CD1c-positive myeloid dendritic cell (primary cell): ENCODE data around the gene COX6A1.
"Not testable (repeated sequence)": the region's sequence is repeated elsewhere in the genome, so short reads cannot be mapped to it uniquely, and the experiment has no call there.

Source experiments
- DNase-seq: peaks from one replicate; pipeline ENCODE4 v3.0.0-alpha.2; 2016; ENCODE audit errors: extremely low spot score

The COX6A1 gene

GRCh38 chr12:120428597-120429229 is 9.2 kb upstream of the COX6A1 start:
- DNase-seq = no peak

GRCh38 chr12:120429368-120429767 is 8.5 kb upstream of the COX6A1 start:
- no peak for DNase-seq

GRCh38 chr12:120432772-120433525 is 5.0 kb upstream of the COX6A1 start:
- DNase-seq = no peak

- DNase-seq = peak; percentile 6
These were observed 734 bp downstream of the COX6A1 start for GRCh38 chr12:120438495-120439198.

GRCh38 chr12:120439646-120440247 is 1.8 kb downstream of the COX6A1 start:
- DNase-seq = peak; percentile 74

DNA sequence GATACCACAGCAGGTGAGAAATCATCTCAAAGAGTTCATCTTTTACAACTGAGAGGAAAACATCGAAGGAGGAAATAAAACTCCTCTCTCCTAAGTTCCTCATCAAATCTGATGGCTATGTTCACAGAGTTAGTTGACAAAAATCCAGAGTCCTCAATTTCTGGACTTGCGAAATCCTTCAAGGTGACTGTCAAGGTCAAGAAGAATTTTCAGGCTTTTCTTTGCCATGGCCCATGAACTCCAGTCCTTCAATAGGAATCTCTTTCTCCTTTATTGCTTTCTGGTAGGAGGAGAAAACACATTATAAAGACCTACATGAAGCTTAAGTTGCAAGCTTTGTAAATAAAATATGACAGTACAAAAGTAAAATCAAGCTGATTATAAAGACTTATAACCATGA is 6.8 kb downstream of the COX6A1 start:
- DNase-seq = no peak

- peak; percentile 94 for DNase-seq
These were observed 8.3 kb downstream of the COX6A1 start, which contains the start of the genes GATC and TRIAP1 for GRCh38 chr12:120445911-120446843. Gene GATC, plus strand, starts transcription at chr12:120446444. Its CDS starts 37 bp downstream, at chr12:120446481. Gene TRIAP1, minus strand, starts transcription at chr12:120446384. Its CDS starts 12 bp downstream, at chr12:120446372.

DNA sequence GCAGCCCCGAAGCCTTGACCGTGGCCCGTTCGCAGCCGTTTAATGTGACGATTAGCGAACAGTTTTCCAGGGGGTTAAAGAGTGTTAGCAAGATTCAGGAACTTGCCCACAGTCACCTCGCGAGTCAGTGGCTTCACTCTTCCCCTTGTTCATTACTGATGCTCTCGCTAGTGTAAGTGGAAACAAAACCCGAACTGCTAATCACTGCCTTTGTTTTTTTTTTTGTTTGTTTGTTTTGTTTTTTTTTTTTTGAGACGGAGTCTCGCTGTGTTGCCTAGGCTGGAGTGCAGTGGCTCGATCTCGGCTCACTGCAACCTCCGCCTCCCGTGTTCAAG is 8.9 kb downstream of the COX6A1 start:
- peak; percentile 15 for DNase-seq

GRCh38 chr12:120447992-120448391 is 10.1 kb downstream of the COX6A1 start:
- no peak for DNase-seq

- not testable (repeated sequence) for DNase-seq
These were observed 14.6 kb downstream of the COX6A1 start for GRCh38 chr12:120452524-120452923.

DNA sequence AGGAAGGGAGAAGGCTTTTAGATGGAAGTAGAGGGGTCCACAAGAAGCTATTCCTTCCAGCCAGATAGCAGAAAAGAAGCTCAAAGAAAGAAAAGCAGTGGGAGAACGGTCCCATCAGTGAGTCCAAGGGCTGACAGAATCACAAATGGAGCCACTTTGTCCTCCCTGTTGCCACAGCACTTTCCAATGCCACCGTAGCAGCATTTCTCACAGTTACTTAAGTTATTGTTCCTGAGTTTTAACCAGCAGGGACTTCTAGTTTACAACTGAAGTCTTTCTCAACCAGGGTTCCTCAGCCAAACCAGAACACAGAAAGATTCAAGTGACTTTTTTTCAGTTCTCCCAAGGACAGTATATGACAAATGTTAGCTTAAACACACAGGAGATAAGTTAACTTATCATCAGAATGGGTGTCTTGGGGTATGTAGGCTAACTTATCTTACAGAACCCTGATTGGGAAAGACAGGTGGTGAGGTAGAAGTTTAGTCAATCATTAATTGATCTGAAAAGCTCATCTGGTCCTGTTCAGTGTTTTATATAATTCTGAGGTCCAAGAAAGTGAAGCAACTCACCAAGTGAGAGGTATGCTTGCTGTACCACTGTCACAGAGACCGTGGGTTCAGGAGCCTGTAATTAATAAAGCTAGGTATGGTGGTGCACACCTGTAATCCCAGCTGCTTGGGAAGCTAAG is 15.3 kb downstream of the COX6A1 start:
- DNase-seq = no peak

DNA sequence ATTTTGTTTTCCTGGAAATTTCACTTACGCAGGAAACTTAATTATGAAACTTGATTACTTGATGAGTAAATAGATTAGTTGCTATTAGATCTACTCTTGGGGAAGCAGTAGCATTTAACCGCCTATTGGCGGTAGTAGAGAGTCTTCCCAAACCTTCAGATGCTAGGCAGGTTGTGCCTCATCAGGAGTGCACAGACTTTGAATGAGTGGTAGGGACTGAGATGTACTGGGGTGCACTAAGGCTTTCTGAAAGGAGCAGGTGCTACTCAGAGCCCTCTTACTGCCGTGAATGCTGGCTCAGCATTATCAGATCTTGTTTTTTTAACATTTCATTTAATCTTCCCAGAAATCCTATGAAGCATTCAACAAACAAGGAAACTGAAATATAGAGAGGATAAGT is 16.1 kb downstream of the COX6A1 start:
- DNase-seq = peak; percentile 53

DNA sequence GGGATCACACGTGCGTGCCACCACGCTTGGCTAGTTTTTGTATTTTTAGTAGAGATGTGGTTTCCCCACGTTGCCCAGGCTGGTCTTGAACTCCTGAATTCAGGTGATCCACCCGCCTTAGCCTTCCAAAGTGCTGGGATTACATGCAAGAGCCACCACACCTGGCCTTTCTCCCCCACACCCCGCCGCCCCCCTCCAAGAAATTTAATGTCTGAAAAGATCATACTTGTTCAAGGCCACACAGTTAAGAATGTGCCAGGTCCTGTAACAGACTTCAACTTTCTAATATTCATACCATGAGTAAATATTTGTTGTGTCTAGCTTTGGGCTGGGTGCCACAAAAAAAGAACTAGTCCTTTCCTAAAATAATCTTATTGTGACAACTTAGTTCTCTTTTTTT is 17.4 kb downstream of the COX6A1 start:
- no peak for DNase-seq

DNA sequence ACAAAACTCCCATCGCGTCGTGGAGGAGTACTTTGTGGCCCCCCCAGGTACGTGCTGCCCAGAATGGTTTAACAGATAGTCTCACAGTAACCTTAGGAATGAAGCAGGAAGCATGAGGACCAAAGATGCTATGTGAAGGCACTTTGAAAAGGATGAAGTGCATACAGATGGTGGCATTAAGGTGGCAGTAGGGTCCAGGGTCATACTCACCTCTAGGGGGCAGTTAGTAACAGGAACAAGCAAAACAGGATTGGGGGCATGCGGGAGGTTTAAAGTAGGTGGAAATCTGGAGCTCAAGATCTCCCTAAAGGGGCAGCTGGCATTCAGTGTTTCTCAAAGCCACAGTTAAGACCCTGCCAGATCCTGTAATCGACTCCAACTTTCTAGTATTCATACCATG is 19.2 kb downstream of the COX6A1 start:
- DNase-seq = no peak

- DNase-seq = no peak
These were observed 22.2 kb downstream of the COX6A1 start for GRCh38 chr12:120460157-120460556.

GRCh38 chr12:120462099-120462640 is 24.3 kb downstream of the COX6A1 start:
- DNase-seq = no peak

- DNase-seq = no peak
These were observed 25.8 kb downstream of the COX6A1 start for GRCh38 chr12:120463712-120464111.

GRCh38 chr12:120465756-120466155 is 27.8 kb downstream of the COX6A1 start:
- no peak for DNase-seq

DNA sequence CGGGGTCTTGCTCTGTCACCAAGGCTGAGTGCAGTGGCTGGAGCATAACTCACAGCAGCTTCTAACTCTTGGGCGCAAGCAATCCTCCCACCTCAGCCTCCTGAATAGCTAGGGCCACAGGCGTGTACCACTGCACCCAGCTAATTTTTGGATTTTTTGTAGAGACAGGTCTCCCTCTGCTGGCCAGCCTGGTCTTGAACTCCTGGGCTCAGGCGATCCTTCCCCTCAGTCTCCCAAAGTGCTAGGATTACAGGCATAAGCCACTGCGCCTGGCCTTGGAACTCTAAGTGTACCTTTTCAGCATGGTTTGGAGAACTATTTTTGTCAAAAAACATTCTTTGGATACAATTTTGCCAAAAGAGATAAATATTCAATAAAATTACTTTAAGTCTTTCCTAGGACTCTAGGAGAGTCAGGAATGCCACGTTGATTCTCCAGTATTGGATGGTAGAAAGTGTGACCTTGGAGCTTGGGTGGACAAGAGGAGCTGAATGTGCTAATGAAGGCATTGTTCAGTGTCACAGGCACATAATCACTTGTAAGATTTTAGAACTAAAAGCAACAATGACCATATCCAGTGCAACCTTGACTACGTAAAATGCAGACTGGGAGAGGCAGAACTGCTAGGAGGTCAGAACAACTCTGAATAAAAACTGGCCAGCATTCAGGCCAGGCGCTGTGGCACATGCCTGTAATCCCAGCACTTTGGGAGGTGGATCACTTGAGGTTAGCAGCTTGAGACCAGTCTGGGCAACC is 28.8 kb downstream of the COX6A1 start:
- peak; percentile 52 for DNase-seq

GRCh38 chr12:120467439-120467838 is 29.5 kb downstream of the COX6A1 start:
- DNase-seq = no peak
